ENCODE measurements around the gene CSGALNACT2. TPM values are rescaled to one million over a fixed set of nuclear protein-coding genes. Genes with fewer than 3 reads are reported as not detected.
A peak's percentile ranks its signal among the peaks of the same experiment; 100 is the strongest.
"Not testable (repeated sequence)": the region's sequence is repeated elsewhere in the genome, so short reads cannot be mapped to it uniquely, and the experiment has no call there.

Gene CSGALNACT2
- total RNA-seq (2014; rRNA removed; shearing (Covaris generic)) = 1.6 and 3.9 TPM in 2 replicates

- peak; percentile 71 for DNase-seq (ENCODE audit: low spot score)
These were observed at the start of gene CSGALNACT2 for GRCh38 chr10:43138021-43138756. Gene CSGALNACT2 (plus strand): TSS chr10:43138445. CDS start chr10:43155150, 16,705 bp downstream.

GRCh38 chr10:43089519-43089918 is 48.7 kb upstream of the CSGALNACT2 start:
- DNase-seq (ENCODE audit: low spot score) = no peak

- DNase-seq (ENCODE audit: low spot score) = no peak
These were observed 48.1 kb upstream of the CSGALNACT2 start for GRCh38 chr10:43090188-43090587.

- DNase-seq (ENCODE audit: low spot score) = no peak
These were observed 47.6 kb upstream of the CSGALNACT2 start for GRCh38 chr10:43090664-43091063.

- DNase-seq (ENCODE audit: low spot score) = no peak
These were observed 46.4 kb upstream of the CSGALNACT2 start for GRCh38 chr10:43091846-43092245.

- no peak for DNase-seq (ENCODE audit: low spot score)
These were observed 44.7 kb upstream of the CSGALNACT2 start for GRCh38 chr10:43093423-43094076.

GRCh38 chr10:43094085-43094484 is 44.2 kb upstream of the CSGALNACT2 start:
- DNase-seq (ENCODE audit: low spot score) = no peak

GRCh38 chr10:43099339-43099738 is 38.9 kb upstream of the CSGALNACT2 start:
- not testable (repeated sequence) for DNase-seq (ENCODE audit: low spot score)

- no peak for DNase-seq (ENCODE audit: low spot score)
These were observed 38.3 kb upstream of the CSGALNACT2 start for GRCh38 chr10:43099928-43100327.

- no peak for DNase-seq (ENCODE audit: low spot score)
These were observed 37.9 kb upstream of the CSGALNACT2 start for GRCh38 chr10:43100366-43100765.

GRCh38 chr10:43102063-43102828 is 36.0 kb upstream of the CSGALNACT2 start:
- DNase-seq (ENCODE audit: low spot score) = no peak

GRCh38 chr10:43105102-43105955 is 32.9 kb upstream of the CSGALNACT2 start:
- DNase-seq (ENCODE audit: low spot score) = peak; percentile 61

GRCh38 chr10:43105956-43106229 is 32.4 kb upstream of the CSGALNACT2 start:
- DNase-seq (ENCODE audit: low spot score) = no peak

- no peak for DNase-seq (ENCODE audit: low spot score)
These were observed 31.8 kb upstream of the CSGALNACT2 start for GRCh38 chr10:43106256-43107091.

GRCh38 chr10:43108951-43109350 is 29.3 kb upstream of the CSGALNACT2 start:
- DNase-seq (ENCODE audit: low spot score) = no peak

- DNase-seq (ENCODE audit: low spot score) = no peak
These were observed 28.5 kb upstream of the CSGALNACT2 start for GRCh38 chr10:43109671-43110249.

GRCh38 chr10:43110338-43111071 is 27.7 kb upstream of the CSGALNACT2 start:
- peak; percentile 13 for DNase-seq (ENCODE audit: low spot score)

GRCh38 chr10:43111101-43111500 is 27.1 kb upstream of the CSGALNACT2 start:
- no peak for DNase-seq (ENCODE audit: low spot score)

GRCh38 chr10:43111921-43112607 is 26.2 kb upstream of the CSGALNACT2 start:
- DNase-seq (ENCODE audit: low spot score) = no peak
